A673 (cell line): ENCODE results near the gene ULK4.

Experiments
- EZH2 ChIP-seq: fragments of 200-600 bp; sonication (generic); IDR thresholded peaks from 2 replicates; pipeline ENCODE4 v1.6.1; 2017; ENCODE audit warnings: borderline replicate concordance, low read depth, mild to moderate bottlenecking, mixed read lengths, antibody characterized with exemption, low read length; ENCODE audit not compliant: poor library complexity, severe bottlenecking
- TF ChIP-seq, protein P1 (sequence below): fragments of 300-800, 200-600 bp; sonication (generic); conservative IDR thresholded peaks from 2 replicates; pipeline ENCODE4 v1.5.1; 2017; ENCODE audit warnings: low read depth, mild to moderate bottlenecking, antibody characterized with exemption, low read length, moderate library complexity, mixed read lengths

DNA sequence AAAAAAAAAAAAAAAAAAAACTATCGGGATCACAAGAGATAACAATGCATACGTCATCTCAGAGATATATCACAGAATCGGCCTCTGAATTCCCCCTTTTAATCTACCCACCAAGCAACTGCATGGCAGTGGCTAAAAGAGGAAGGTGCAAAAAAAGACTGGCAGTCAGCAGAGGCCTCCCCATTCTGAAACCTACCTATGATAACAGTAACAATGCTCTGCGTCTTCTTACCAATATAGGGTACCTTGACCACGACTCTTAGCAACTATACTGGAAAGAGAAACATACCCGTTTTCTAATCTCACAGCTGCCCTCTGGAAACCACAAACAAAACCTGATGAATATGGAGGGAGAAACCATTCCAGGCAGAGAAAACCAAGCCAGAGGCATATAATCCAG, 106.9 kb downstream of the ULK4 start:
- TF ChIP-seq, protein P1, sequence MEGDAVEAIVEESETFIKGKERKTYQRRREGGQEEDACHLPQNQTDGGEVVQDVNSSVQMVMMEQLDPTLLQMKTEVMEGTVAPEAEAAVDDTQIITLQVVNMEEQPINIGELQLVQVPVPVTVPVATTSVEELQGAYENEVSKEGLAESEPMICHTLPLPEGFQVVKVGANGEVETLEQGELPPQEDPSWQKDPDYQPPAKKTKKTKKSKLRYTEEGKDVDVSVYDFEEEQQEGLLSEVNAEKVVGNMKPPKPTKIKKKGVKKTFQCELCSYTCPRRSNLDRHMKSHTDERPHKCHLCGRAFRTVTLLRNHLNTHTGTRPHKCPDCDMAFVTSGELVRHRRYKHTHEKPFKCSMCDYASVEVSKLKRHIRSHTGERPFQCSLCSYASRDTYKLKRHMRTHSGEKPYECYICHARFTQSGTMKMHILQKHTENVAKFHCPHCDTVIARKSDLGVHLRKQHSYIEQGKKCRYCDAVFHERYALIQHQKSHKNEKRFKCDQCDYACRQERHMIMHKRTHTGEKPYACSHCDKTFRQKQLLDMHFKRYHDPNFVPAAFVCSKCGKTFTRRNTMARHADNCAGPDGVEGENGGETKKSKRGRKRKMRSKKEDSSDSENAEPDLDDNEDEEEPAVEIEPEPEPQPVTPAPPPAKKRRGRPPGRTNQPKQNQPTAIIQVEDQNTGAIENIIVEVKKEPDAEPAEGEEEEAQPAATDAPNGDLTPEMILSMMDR = no peak
- TF ChIP-seq EZH2 = no peak
